ENCODE results near the gene DNAI4. TPM values are rescaled to one million over a fixed set of nuclear protein-coding genes. Genes with fewer than 3 reads are reported as not detected.

The DNAI4 gene
- total and polyA plus RNA-seq, 2 of the 8 experiments (the other 6 are each of a cell fraction or from before 2014, with no cell fraction given): 0.32 to 2.1 TPM

- no peak for TF ChIP-seq EZH2 (IDR thresholded peaks at IDR 0.05; ENCODE audit: low read depth, low read length, severe bottlenecking)
- TF ChIP-seq SP2 (IDR thresholded peaks at IDR 0.05; ENCODE audit: low read length): no peak
- no peak for TF ChIP-seq EP300 (IDR thresholded peaks at IDR 0.05; ENCODE audit: borderline replicate concordance in 1 of 2, low read depth in 2 of 2, low read length in 2 of 2)
- no peak for TF ChIP-seq SUZ12 (IDR thresholded peaks at IDR 0.05; ENCODE audit: low read length)
- no peak for TF ChIP-seq ATF2 (IDR thresholded peaks at IDR 0.05; ENCODE audit: low read length)
- TF ChIP-seq GTF2F1 (IDR thresholded peaks at IDR 0.05; ENCODE audit: borderline replicate concordance, low read depth, low read length): no peak
- TF ChIP-seq TAF7 (optimal IDR thresholded peaks at IDR 0.05; ENCODE audit: borderline replicate concordance, low read depth, low read length): no peak
- TF ChIP-seq TAF1 (IDR thresholded peaks at IDR 0.05; ENCODE audit: low read depth, low read length): no peak
- TF ChIP-seq RFX5 (IDR thresholded peaks at IDR 0.05; ENCODE audit: borderline replicate concordance, low read depth, low read length): no peak
- TF ChIP-seq PHF8 (conservative IDR thresholded peaks at IDR 0.05; ENCODE audit: low read depth, low read length): no peak
- TF ChIP-seq CTBP2 (IDR thresholded peaks at IDR 0.05; ENCODE audit: borderline replicate concordance, insufficient read depth, insufficient read length, low read length): no peak
- TF ChIP-seq YY1 (IDR thresholded peaks at IDR 0.05; ENCODE audit: low read depth, low read length): no peak
- Histone ChIP-seq H4K8ac (ENCODE audit: extremely low read depth, insufficient read depth, low read length) (no peak overlapping the region), H3K56ac (replicated peaks; ENCODE audit: insufficient read length, low read depth, low read length) (no peak overlapping the region), H2BK12ac (ENCODE audit: low read depth, low read length) (no peak overlapping the region), H3K79me1 (ENCODE audit: low read depth, low read length) (no peaks in the 10 kb centered on the region), H2AK5ac (ENCODE audit: low read depth, low read length) (no peak overlapping the region), H3K4me1 (replicated peaks in 1 of 4; ENCODE audit: control insufficient read depth in 3 of 4, insufficient read depth in 4 of 4, low read length in 3 of 4) (no peaks in the 10 kb centered on the region), H3K9ac (replicated peaks in 1 of 4; ENCODE audit: extremely low read depth in 1 of 4, low read depth in 3 of 4, low read length in 3 of 4) (no peak overlapping the region), H2BK15ac (ENCODE audit: low read length) (no peak overlapping the region), H3K4me2 (ENCODE audit: insufficient read depth in 1 of 2, low read depth in 2 of 2, low read length in 2 of 2) (no peak overlapping the region), H3K23ac (ENCODE audit: insufficient read length) (no peak overlapping the region), H2BK20ac (ENCODE audit: low read length) (no peak overlapping the region), H3K18ac (ENCODE audit: extremely low read depth, low read length) (no peak overlapping the region), H3K79me2 (ENCODE audit: control insufficient read depth in 1 of 2, insufficient read depth in 2 of 2, low read length in 2 of 2) (no peaks in the 10 kb centered on the region), H2BK120ac (replicated peaks; ENCODE audit: low read depth, low read length) (no peak overlapping the region), H3K9me3 (ENCODE audit: insufficient read depth in 2 of 2, low read depth in 1 of 2, low read length in 1 of 2) (peaks cover 4 to 9% of the 10 kb centered on the region in 2 experiments; a peak in 2 of 4 replicates), H2BK5ac (ENCODE audit: low read depth, low read length) (no peak overlapping the region), H3K14ac (ENCODE audit: insufficient read length) (no peak overlapping the region), H4K5ac (ENCODE audit: insufficient read length, low read depth, low read length) (no peak overlapping the region), H3K4ac (replicated peaks; ENCODE audit: insufficient read length, low read depth, low read length) (no peak overlapping the region), H3K4me3 (ENCODE audit: extremely low read depth in 1 of 4, insufficient read depth in 2 of 4, low read depth in 3 of 4, low read length in 4 of 4) (no peak overlapping the region), H4K91ac (replicated peaks; ENCODE audit: insufficient read length, low read length) (no peak overlapping the region), H4K20me1 (replicated peaks in 1 of 2; ENCODE audit: control insufficient read depth in 1 of 2, insufficient read depth in 2 of 2, low read length in 2 of 2) (no peaks in the 10 kb centered on the region), H3K27me3 (replicated peaks in 1 of 4; ENCODE audit: control insufficient read depth in 3 of 4, extremely low read depth in 1 of 4, insufficient read depth in 3 of 4, low read length in 3 of 4) (no peaks in the 10 kb centered on the region), H3K36me3 (ENCODE audit: control insufficient read depth in 2 of 4, insufficient read depth in 4 of 4, low read length in 3 of 4) (no peaks in the 10 kb centered on the region), H2AFZ (ENCODE audit: low read length) (no peak overlapping the region), H3K23me2 (ENCODE audit: low read depth, low read length) (no peaks in the 10 kb centered on the region), H3K27ac (ENCODE audit: low read depth, low read length) (no peak overlapping the region)
- DNase-seq (ENCODE audit: low read depth in 1 of 2, low spot score in 2 of 2) (no peak), FAIRE-seq (no peak)
- ChIA-PET POLR2A (ENCODE audit: partially characterized antibody) (no interaction called here), CTCF (ENCODE audit: partially characterized antibody) (no interaction called here)
- 91% methylated on average over 2 of the region's 2 CpGs; no CpG with 5 or more reads in 1 of the 2 experiments for WGBS, 2 experiments (ENCODE audit: extremely low coverage in 1 of 2, insufficient coverage in 1 of 2, insufficient read length in 1 of 2, insufficient replicate concordance in 2 of 2, low coverage in 1 of 2, low lambda C conversion rate in 2 of 2, missing lambda C conversion rate in 1 of 2)
Observed at GRCh38 chr1:66779475-66780078, 145.1 kb downstream of the DNAI4 start.

All from H1 (cell line).